ENCODE data around the gene ZNF778. TPM values are rescaled to one million over a fixed set of nuclear protein-coding genes. Genes with fewer than 3 reads are reported as not detected.
A peak's percentile ranks its signal among the peaks of the same experiment; 100 is the strongest.

Gene ZNF778
- 8.1 TPM for total RNA-seq

- DNase-seq (ENCODE audit: low read depth in 2 of 3, low spot score in 2 of 3) = peak; percentile 67 to 84 (median 83)
Measured at GRCh38 chr16:89217388-89218191, at the start of gene ZNF778. ZNF778 (plus strand) TSS chr16:89217703; CDS start chr16:89221128, 3,425 bp downstream.

- no peak for DNase-seq (ENCODE audit: low read depth in 2 of 3, low spot score in 2 of 3)
Measured at GRCh38 chr16:89168381-89169189, 48.9 kb upstream of the ZNF778 start.

- DNase-seq (ENCODE audit: low read depth in 2 of 3, low spot score in 2 of 3) = no peak
Measured at GRCh38 chr16:89169778-89170177, 47.7 kb upstream of the ZNF778 start.

- DNase-seq (ENCODE audit: low read depth in 2 of 3, low spot score in 2 of 3) = no peak
Measured at GRCh38 chr16:89170346-89171215, 46.9 kb upstream of the ZNF778 start.

GRCh38 chr16:89171216-89172170, 46.0 kb upstream of the ZNF778 start, which contains the start of gene CDH15:
CDH15 (plus strand) TSS chr16:89171748; CDS start chr16:89171832, 84 bp downstream.
- peak; percentile 88 to 95 (median 95) for DNase-seq (ENCODE audit: low read depth in 2 of 3, low spot score in 2 of 3)

- DNase-seq (ENCODE audit: low read depth in 2 of 3, low spot score in 2 of 3) = no peak
Measured at GRCh38 chr16:89172171-89172527, 45.4 kb upstream of the ZNF778 start.

GRCh38 chr16:89172528-89173173, 44.9 kb upstream of the ZNF778 start:
- no peak for DNase-seq (ENCODE audit: low read depth in 2 of 3, low spot score in 2 of 3)

- DNase-seq (ENCODE audit: low read depth in 2 of 3, low spot score in 2 of 3) = no peak
Measured at GRCh38 chr16:89173174-89173921, 44.2 kb upstream of the ZNF778 start.

GRCh38 chr16:89174055-89174827, 43.3 kb upstream of the ZNF778 start:
- DNase-seq (ENCODE audit: low read depth in 2 of 3, low spot score in 2 of 3) = no peak

- DNase-seq (ENCODE audit: low read depth in 2 of 3, low spot score in 2 of 3) = no peak
Measured at GRCh38 chr16:89174877-89175276, 42.6 kb upstream of the ZNF778 start.

- no peak for DNase-seq (ENCODE audit: low read depth in 2 of 3, low spot score in 2 of 3)
Measured at GRCh38 chr16:89175280-89176146, 42.0 kb upstream of the ZNF778 start.

- DNase-seq (ENCODE audit: low read depth in 2 of 3, low spot score in 2 of 3) = no peak
Measured at GRCh38 chr16:89176147-89176690, 41.3 kb upstream of the ZNF778 start.

GRCh38 chr16:89176717-89177116, 40.8 kb upstream of the ZNF778 start:
- DNase-seq (ENCODE audit: low read depth in 2 of 3, low spot score in 2 of 3) = no peak

GRCh38 chr16:89177501-89177900, 40.0 kb upstream of the ZNF778 start:
- no peak for DNase-seq (ENCODE audit: low read depth in 2 of 3, low spot score in 2 of 3)

GRCh38 chr16:89178453-89179147, 38.9 kb upstream of the ZNF778 start:
- no peak for DNase-seq (ENCODE audit: low read depth in 2 of 3, low spot score in 2 of 3)

GRCh38 chr16:89179148-89179484, 38.4 kb upstream of the ZNF778 start:
- DNase-seq (ENCODE audit: low read depth in 2 of 3, low spot score in 2 of 3) = no peak

Data from hematopoietic multipotent progenitor cell (in vitro differentiated cells).